Measurements from ENCODE around the gene OR2T1.
"Not testable (repeated sequence)": the region's sequence is repeated elsewhere in the genome, so short reads cannot be mapped to it uniquely, and the experiment has no call there.

Gene OR2T1

GRCh38 chr1:248434913-248435312 is 32.1 kb downstream of the OR2T1 start:
- not testable (repeated sequence) for DNase-seq (ENCODE audit: low read depth in 2 of 2, low spot score in 1 of 2)

- DNase-seq (ENCODE audit: low read depth in 2 of 2, low spot score in 1 of 2), result not testable (repeated sequence)
These were observed 33.5 kb downstream of the OR2T1 start for GRCh38 chr1:248436303-248436702.

DNA sequence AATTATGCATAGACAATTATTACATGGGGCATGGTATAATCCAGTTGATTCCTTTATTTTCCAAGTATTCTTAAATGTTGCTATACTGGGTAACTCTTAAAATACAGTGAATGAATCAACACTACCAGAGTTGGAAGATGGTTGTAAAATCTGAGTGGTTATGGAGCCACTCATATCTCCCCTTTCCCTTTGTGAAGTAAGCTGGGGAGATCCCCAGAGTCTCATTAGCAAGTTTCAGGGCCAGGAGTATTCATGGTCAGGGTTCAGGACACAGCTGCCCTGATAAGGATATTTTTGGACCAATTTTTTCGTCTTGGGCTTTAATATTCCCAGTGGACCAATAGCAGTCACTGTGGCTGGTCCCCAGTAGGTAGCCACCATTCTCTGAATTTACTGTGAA is 35.8 kb downstream of the OR2T1 start:
- DNase-seq (ENCODE audit: low read depth in 2 of 2, low spot score in 1 of 2), result not testable (repeated sequence)

DNA sequence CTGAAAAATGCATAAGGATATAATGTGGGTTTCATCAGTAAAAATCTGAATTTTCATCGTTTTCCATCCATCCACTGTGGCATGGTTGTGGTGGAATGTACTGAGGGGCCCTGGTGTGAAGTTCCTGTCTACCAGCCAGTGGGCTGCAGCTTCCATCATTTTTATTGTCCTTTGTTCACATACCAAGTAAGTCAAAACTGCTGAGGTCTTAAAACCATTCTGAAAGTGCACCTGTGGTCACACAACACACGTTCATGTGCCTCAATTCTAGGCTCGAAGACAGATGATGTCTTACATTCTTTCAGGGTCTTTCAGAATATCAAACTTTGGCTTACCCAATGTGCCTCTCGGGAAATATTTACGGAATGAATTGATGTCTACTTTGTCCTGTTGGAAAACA is 36.4 kb downstream of the OR2T1 start:
- DNase-seq (ENCODE audit: low read depth in 2 of 2, low spot score in 1 of 2), result not testable (repeated sequence)

DNA sequence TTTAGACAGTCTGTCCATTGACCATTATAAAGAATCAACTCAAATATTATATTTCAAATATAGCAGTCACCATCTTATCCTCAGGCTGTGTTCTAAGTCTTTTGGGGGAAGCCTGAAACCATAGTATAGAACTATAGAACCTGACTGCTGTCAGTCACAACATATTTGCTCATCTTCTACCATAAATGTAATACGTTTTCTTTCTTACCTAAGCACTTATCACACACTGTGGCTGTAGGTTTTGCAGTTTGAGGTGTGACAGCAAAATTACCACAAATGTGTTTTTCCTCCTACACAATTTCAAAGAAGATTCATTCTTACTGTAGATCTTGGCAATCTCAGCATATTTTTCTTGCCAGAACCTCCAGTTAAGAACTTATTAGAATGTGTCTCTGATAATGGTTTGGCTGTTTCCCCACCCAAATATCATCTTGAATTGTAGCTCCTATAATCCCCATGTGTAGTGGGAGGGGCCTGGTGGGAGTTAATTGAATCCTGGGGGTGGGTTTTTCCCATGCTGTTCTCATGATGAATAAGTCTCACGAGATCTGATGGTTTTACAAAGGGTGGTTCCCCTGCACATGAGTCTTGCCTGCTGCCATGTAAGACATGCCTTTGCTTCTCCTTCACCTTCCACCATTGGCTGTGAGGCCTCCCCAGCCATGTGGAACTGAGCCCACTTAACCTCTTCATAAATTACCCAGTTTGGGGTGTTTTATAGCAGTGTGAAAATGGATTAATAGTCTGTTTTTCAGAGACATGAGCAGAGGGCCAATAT is 39.8 kb downstream of the OR2T1 start:
- DNase-seq (ENCODE audit: low read depth in 2 of 2, low spot score in 1 of 2), result not testable (repeated sequence)

GRCh38 chr1:248444603-248445002 is 41.8 kb downstream of the OR2T1 start:
- not testable (repeated sequence) for DNase-seq (ENCODE audit: low read depth in 2 of 2, low spot score in 1 of 2)

GRCh38 chr1:248445399-248445798 is 42.6 kb downstream of the OR2T1 start, which contains the start of gene OR2T2:
Gene OR2T2 (plus strand): TSS chr1:248445637. CDS start chr1:248452798, 7,161 bp downstream.
- DNase-seq (ENCODE audit: low read depth in 2 of 2, low spot score in 1 of 2), result not testable (repeated sequence)

DNA sequence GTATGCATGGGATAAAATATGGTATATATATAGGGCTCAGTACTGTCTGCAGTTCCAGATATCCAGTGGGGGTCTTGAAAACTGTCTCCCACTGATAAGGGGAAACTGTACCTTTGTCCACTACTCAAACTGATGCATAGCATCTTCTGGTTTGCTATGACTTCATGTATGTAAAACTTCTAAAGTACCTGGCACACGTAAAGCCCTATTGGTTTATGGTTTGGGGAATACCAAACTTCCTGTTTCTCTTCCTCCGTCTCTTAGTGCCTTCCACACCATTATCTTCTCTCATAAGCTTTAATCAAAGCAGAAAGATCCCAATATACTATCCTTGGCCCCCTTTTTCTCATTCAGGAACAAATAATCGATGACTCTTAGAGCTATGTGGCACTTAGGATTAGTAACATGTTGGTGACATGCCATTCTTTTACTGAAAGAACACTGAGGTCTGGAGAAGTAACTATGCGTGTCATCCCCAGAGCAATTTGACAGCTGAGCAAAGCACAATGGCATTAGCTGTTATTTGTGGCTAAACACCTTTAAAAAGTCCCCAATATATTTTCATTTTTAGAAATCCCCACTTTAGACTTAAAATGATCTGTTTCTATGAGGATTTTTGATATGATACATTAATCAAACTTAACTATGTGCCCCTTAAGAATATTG is 45.7 kb downstream of the OR2T1 start:
- DNase-seq (ENCODE audit: low read depth in 2 of 2, low spot score in 1 of 2), result not testable (repeated sequence)

- DNase-seq (ENCODE audit: low read depth in 2 of 2, low spot score in 1 of 2), result not testable (repeated sequence)
These were observed 47.1 kb downstream of the OR2T1 start for GRCh38 chr1:248449821-248450465.

DNA sequence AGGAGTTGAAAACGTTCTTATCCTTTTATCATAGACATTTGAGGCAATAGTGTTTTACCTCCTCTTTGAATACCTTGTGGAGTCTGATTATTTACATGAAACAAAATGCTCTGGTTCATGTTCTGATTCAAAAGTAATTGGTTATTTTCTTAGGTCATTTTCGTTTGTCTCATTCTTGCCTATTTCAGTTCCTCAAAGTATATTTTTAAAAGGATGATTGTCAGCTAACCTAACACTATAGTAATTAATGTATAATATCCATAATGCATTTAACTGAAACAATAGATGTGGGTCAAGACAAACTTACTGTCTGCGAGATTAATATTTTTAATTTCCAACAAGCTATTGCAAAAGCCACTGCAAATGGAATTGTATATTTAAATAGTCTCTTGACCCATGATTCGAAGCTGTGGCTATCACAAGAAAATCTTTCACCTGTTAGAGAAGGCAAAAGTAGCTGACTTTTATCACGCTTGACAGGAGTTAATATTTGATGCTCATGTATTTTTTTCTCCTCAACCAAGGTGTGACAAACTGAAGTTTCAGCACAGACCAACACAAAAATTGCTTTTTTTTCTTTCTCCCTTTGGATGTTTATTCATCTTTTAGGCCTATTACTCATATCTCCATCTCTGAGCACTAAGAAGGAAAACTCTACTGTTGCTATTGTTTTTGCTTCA is 47.8 kb downstream of the OR2T1 start:
- not testable (repeated sequence) for DNase-seq (ENCODE audit: low read depth in 2 of 2, low spot score in 1 of 2)

DNA sequence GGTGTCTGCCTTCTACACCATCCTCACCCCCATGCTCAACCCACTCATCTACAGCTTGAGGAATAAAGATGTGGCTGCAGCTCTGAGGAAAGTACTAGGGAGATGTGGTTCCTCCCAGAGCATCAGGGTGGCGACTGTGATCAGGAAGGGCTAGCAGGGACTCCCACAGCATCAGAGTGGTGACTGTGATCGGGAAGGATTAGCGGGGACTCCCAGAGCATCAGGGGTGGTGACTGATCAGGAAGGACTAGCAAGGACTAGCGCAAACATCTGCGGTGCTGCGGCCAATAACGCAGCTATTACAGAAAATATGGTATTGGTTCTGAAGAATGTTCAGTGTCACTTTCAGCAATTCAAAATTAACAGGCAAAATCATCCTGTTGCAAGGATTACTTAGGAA is 50.8 kb downstream of the OR2T1 start:
- DNase-seq (ENCODE audit: low read depth in 2 of 2, low spot score in 1 of 2), result not testable (repeated sequence)

- DNase-seq (ENCODE audit: low read depth in 2 of 2, low spot score in 1 of 2), result not testable (repeated sequence)
These were observed 52.2 kb downstream of the OR2T1 start for GRCh38 chr1:248455045-248455444.

GRCh38 chr1:248456635-248457034 is 53.8 kb downstream of the OR2T1 start:
- not testable (repeated sequence) for DNase-seq (ENCODE audit: low read depth in 2 of 2, low spot score in 1 of 2)
